Mesendoderm (in vitro differentiated cells): Measurements from ENCODE around the gene MMP27. TPM values are rescaled to one million over a fixed set of nuclear protein-coding genes. Genes with fewer than 3 reads are reported as not detected.
"Not testable (repeated sequence)": the region's sequence is repeated elsewhere in the genome, so short reads cannot be mapped to it uniquely, and the experiment has no call there.

Experiments used
- DNase-seq: peaks from one replicate; pipeline ENCODE4 v3.0.0; 2013
- H2AK5ac ChIP-seq: 2 replicates; pipeline ENCODE4 v1.6.1; 2013; ENCODE audit warnings: low read length, inconsistent platforms
- H2BK120ac ChIP-seq: 2 replicates; pipeline ENCODE4 v1.6.1; 2013; ENCODE audit warnings: low read depth, mild to moderate bottlenecking, low read length, moderate library complexity, mixed read lengths
- H2BK15ac ChIP-seq: replicated peaks from 2 replicates; pipeline ENCODE4 v1.6.1; 2013; ENCODE audit warnings: low read depth, mild to moderate bottlenecking, moderate library complexity
- H2BK5ac ChIP-seq: 2 replicates; pipeline ENCODE4 v1.6.1; 2013; ENCODE audit warnings: low read length, inconsistent platforms
- H3K18ac ChIP-seq: 2 replicates; pipeline ENCODE4 v1.6.1; 2013; ENCODE audit warnings: mild to moderate bottlenecking, low read length, mixed read lengths
- H3K23ac ChIP-seq: one replicate; pipeline ENCODE4 v1.6.1; 2013; ENCODE audit warnings: low read length
- H3K27ac ChIP-seq: 2 replicates; pipeline ENCODE4 v1.5.1; 2013; ENCODE audit warnings: low read depth, mild to moderate bottlenecking, inconsistent platforms, low read length, moderate library complexity
- H3K27me3 ChIP-seq: 2 replicates; pipeline ENCODE4 v1.6.1; 2013; ENCODE audit warnings: low read length, control low read depth, mild to moderate bottlenecking, inconsistent platforms; ENCODE audit not compliant: insufficient read depth, poor library complexity
- H3K36me3 ChIP-seq: 2 replicates; pipeline ENCODE4 v1.6.1; 2013; ENCODE audit warnings: low read length, inconsistent platforms; ENCODE audit not compliant: control insufficient read depth, insufficient read depth
- H3K4ac ChIP-seq: one replicate; pipeline ENCODE4 v1.6.1; 2013; ENCODE audit warnings: low read depth, mild to moderate bottlenecking, low read length, moderate library complexity
- H3K4me1 ChIP-seq: 2 replicates; pipeline ENCODE4 v1.6.1; 2013; ENCODE audit warnings: low read depth, low read length, inconsistent platforms; ENCODE audit not compliant: control insufficient read depth
- H3K4me2 ChIP-seq: 2 replicates; pipeline ENCODE4 v1.6.1; 2013; ENCODE audit warnings: low read length
- H3K4me3 ChIP-seq: 2 replicates; pipeline ENCODE4 v1.5.1; 2013; ENCODE audit warnings: mild to moderate bottlenecking, low read length
- H3K56ac ChIP-seq: one replicate; pipeline ENCODE4 v1.6.1; 2013; ENCODE audit warnings: low read length
- H3K79me1 ChIP-seq: 2 replicates; pipeline ENCODE4 v1.6.1; 2013; ENCODE audit warnings: low read length, inconsistent platforms
- H3K79me2 ChIP-seq: 2 replicates; pipeline ENCODE4 v1.6.1; 2013; ENCODE audit warnings: mild to moderate bottlenecking, low read length; ENCODE audit not compliant: control insufficient read depth, insufficient read depth
- H3K9ac ChIP-seq: 2 replicates; pipeline ENCODE4 v1.6.1; 2013; ENCODE audit warnings: low read length, inconsistent platforms
- H4K5ac ChIP-seq: one replicate; pipeline ENCODE4 v1.6.1; 2013; ENCODE audit warnings: low read length
- H4K8ac ChIP-seq: one replicate; pipeline ENCODE4 v1.6.1; 2013; ENCODE audit warnings: low read depth, mild to moderate bottlenecking, control low read depth, low read length, moderate library complexity
- WGBS: extraction: QIAGEN DNeasy Blood & Tissue Kit; methylation state at CpG from one replicate; pipeline ENCODE4 v1.1.7; 2013; ENCODE audit warnings: low lambda C conversion rate, missing lambda C conversion rate; ENCODE audit not compliant: insufficient coverage; ENCODE audit errors: extremely low coverage; 5-methylcytosine and 5-hydroxymethylcytosine counted together
- polyA plus RNA-seq, 2 experiments: library from polyadenylated mRNA; stranded (reverse); fragments of 200-250 nt; gene quantifications; one replicate each; pipeline ENCODE4 v1.2.3, GENCODE V29; 2013

MMP27 gene
- not detected for polyA plus RNA-seq (2013, experiment 1 of 2)
- polyA plus RNA-seq (2013, experiment 2 of 2), result not detected

GRCh38 chr11:102705626-102706025 lies at the start of gene MMP27:
Gene MMP27 (minus strand): TSS chr11:102705769. CDS start chr11:102705714, 55 bp downstream.
- Histone ChIP-seq H3K56ac (no peak within 1 kb of the TSS), H2BK15ac (no peak within 1 kb of the TSS), H3K4me2 (no peak within 1 kb of the TSS), H3K79me1 (no peaks in the 10 kb centered on the region), H3K23ac (no peak within 1 kb of the TSS), H3K4me3 (no peak within 1 kb of the TSS), H2BK5ac (no peak within 1 kb of the TSS), H4K5ac (no peak within 1 kb of the TSS), H3K36me3 (no peaks in the 10 kb centered on the region), H3K18ac (no peak within 1 kb of the TSS), H3K27ac (no peak within 1 kb of the TSS), H3K4me1 (no peaks in the 10 kb centered on the region), H3K79me2 (no peaks in the 10 kb centered on the region), H3K9ac (no peak within 1 kb of the TSS), H2AK5ac (no peak within 1 kb of the TSS), H3K27me3 (no peaks in the 10 kb centered on the region), H3K4ac (no peak within 1 kb of the TSS), H4K8ac (no peak within 1 kb of the TSS), H2BK120ac (no peak within 1 kb of the TSS)
- DNase-seq, result no peak
- no CpG with 5 or more reads among the region's 5 CpGs for WGBS

DNA sequence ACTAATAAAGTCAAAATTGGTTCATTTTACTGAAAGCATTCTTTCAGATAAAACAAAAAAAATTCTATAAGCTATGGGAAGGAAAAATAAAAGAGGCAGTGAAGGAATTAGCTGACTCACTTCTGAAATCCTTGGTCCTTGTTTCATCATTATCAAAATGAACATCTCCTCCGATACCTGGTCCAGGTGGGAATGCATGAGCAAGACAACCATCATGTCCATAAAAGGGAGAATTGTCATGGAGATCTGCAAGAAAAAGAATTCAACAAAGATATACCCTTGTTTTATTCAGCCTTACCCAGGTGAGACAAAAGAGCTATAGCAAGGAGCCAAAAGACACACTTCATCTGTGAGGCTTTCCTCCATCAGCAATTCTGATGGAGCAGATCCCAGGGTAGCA lies 47.7 kb upstream of the MMP27 start:
- Histone ChIP-seq H3K9ac (no peak overlapping the region), H4K5ac (no peak overlapping the region), H3K4me2 (no peak overlapping the region), H3K79me2 (no peaks in the 10 kb centered on the region), H3K4me3 (no peak overlapping the region), H3K27ac (no peak overlapping the region), H3K79me1 (no peaks in the 10 kb centered on the region), H2BK15ac (no peak overlapping the region), H3K56ac (no peak overlapping the region), H3K36me3 (no peaks in the 10 kb centered on the region), H2AK5ac (no peak overlapping the region), H4K8ac (no peak overlapping the region), H3K4ac (no peak overlapping the region), H2BK5ac (no peak overlapping the region), H3K18ac (no peak overlapping the region), H3K4me1 (no peaks in the 10 kb centered on the region), H3K27me3 (no peaks in the 10 kb centered on the region), H2BK120ac (no peak overlapping the region), H3K23ac (no peak overlapping the region)
- no CpG with 5 or more reads among the region's 1 CpG for WGBS
- DNase-seq, result no peak

- Histone ChIP-seq H2BK15ac (no peak overlapping the region), H3K9ac (no peak overlapping the region), H3K27me3 (no peaks in the 10 kb centered on the region), H3K4me3 (no peak overlapping the region), H3K4me1 (no peaks in the 10 kb centered on the region), H3K79me2 (no peaks in the 10 kb centered on the region), H2AK5ac (no peak overlapping the region), H2BK120ac (no peak overlapping the region), H3K36me3 (no peaks in the 10 kb centered on the region), H3K27ac (no peak overlapping the region), H3K18ac (no peak overlapping the region), H4K5ac (no peak overlapping the region), H3K79me1 (no peaks in the 10 kb centered on the region), H4K8ac (no peak overlapping the region), H3K4me2 (no peak overlapping the region), H2BK5ac (no peak overlapping the region), H3K4ac (no peak overlapping the region), H3K56ac (no peak overlapping the region), H3K23ac (no peak overlapping the region)
- DNase-seq, result no peak
Observed at GRCh38 chr11:102751673-102752072, 46.1 kb upstream of the MMP27 start.

DNA sequence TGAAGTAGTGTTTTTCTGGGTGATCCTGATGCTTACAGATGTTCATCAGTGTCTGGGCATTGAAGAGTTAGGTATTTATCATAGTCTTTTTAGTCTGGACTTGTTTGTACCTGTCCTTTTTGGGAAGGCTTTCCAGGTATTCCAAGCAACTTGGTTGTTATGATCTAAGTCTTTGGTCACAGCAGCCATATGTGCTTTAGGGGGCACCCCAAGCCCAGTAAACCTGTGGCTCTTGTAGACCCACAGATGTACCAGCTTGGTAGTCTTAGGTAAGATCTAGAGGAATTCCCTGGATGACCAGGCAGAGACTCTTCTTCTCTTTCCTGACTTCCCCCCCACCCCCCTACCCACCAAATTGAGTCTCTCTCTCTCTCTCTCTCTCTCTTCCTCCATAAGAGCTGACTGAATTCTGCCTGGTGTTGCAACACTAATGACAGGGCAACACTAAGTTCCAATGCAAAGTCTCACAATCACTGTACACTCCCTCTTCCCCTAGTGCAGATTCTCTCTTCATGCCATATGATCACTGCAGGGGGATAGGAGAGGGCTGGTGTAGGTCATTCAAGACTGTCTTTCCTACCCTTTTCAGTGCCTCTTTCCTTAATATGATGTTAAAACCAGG lies 43.6 kb upstream of the MMP27 start:
- no peak overlapping the region for H4K5ac ChIP-seq
- H3K4me3 ChIP-seq, result no peak overlapping the region
- no peak overlapping the region for H2BK15ac ChIP-seq
- no peak overlapping the region for H4K8ac ChIP-seq
- no peak overlapping the region for H3K4ac ChIP-seq
- no peak overlapping the region for H3K23ac ChIP-seq
- no peak overlapping the region for H3K4me2 ChIP-seq
- DNase-seq, result no peak
- no peaks in the 10 kb centered on the region for H3K79me1 ChIP-seq
- H3K56ac ChIP-seq, result no peak overlapping the region
- H3K27me3 ChIP-seq, result no peaks in the 10 kb centered on the region
- H3K79me2 ChIP-seq, result no peaks in the 10 kb centered on the region
- H2AK5ac ChIP-seq, result no peak overlapping the region
- H2BK120ac ChIP-seq, result no peak overlapping the region
- no peak overlapping the region for H3K18ac ChIP-seq
- no peak overlapping the region for H3K27ac ChIP-seq
- no peak overlapping the region for H3K9ac ChIP-seq
- H3K36me3 ChIP-seq, result no peaks in the 10 kb centered on the region
- no peak overlapping the region for H2BK5ac ChIP-seq
- no peaks in the 10 kb centered on the region for H3K4me1 ChIP-seq

- H4K8ac ChIP-seq, H2BK15ac ChIP-seq, DNase-seq, H3K18ac ChIP-seq, H3K4me2 ChIP-seq, H3K36me3 ChIP-seq, H2AK5ac ChIP-seq, H3K23ac ChIP-seq, H3K4ac ChIP-seq, H4K5ac ChIP-seq, H3K4me3 ChIP-seq, H3K79me1 ChIP-seq, H3K4me1 ChIP-seq, H2BK120ac ChIP-seq, H3K27ac ChIP-seq, H3K79me2 ChIP-seq, H2BK5ac ChIP-seq, H3K9ac ChIP-seq, H3K56ac ChIP-seq, H3K27me3 ChIP-seq: not testable (repeated sequence)
- no CpG with 5 or more reads among the region's 32 CpGs for WGBS
Observed at GRCh38 chr11:102746746-102747578, 41.4 kb upstream of the MMP27 start.

- H3K79me2 ChIP-seq, result no peaks in the 10 kb centered on the region
- H2BK15ac ChIP-seq, result no peak overlapping the region
- H2AK5ac ChIP-seq, result no peak overlapping the region
- H3K79me1 ChIP-seq, result no peaks in the 10 kb centered on the region
- no peak overlapping the region for H3K18ac ChIP-seq
- no peak overlapping the region for H3K23ac ChIP-seq
- peak; percentile 23 for DNase-seq
- no peaks in the 10 kb centered on the region for H3K36me3 ChIP-seq
- H3K4ac ChIP-seq, result no peak overlapping the region
- H3K4me1 ChIP-seq, result no peaks in the 10 kb centered on the region
- H3K9ac ChIP-seq, result no peak overlapping the region
- H3K4me3 ChIP-seq, result no peak overlapping the region
- no peaks in the 10 kb centered on the region for H3K27me3 ChIP-seq
- H3K27ac ChIP-seq, result no peak overlapping the region
- H2BK5ac ChIP-seq, result no peak overlapping the region
- H3K4me2 ChIP-seq, result no peak overlapping the region
- no peak overlapping the region for H4K8ac ChIP-seq
- H3K56ac ChIP-seq, result no peak overlapping the region
- H2BK120ac ChIP-seq, result no peak overlapping the region
- H4K5ac ChIP-seq, result no peak overlapping the region
Observed at GRCh38 chr11:102734650-102735049, 29.1 kb upstream of the MMP27 start.
